Prostate gland (tissue), 2 donors: Measurements from ENCODE around the gene KCNQ5. TPM values are rescaled to one million over a fixed set of nuclear protein-coding genes. Genes with fewer than 3 reads are reported as not detected.

Experiments used
- DNase-seq: peaks from one replicate; pipeline ENCODE4 v3.0.0-alpha.2; 2019; ENCODE audit warnings: low spot score
- H3K27ac ChIP-seq, 2 donors: fragments of 200-600 bp; sonication (generic); 2 replicates each; pipeline ENCODE4 v1.5.1; 2017 to 2019
- H3K27me3 ChIP-seq: fragments of 200-600 bp; sonication (generic); replicated peaks from 2 replicates; pipeline ENCODE4 v1.5.1; 2019; ENCODE audit not compliant: insufficient read depth
- H3K36me3 ChIP-seq, 2 donors: fragments of 200-600 bp; sonication (generic); 1 replicate in 1 of 2; 2 replicates in 1 of 2; pipeline versions ENCODE4 v1.5.1 to v1.8.1; 2017 to 2019
- H3K4me1 ChIP-seq: fragments of 200-600 bp; sonication (generic); replicated peaks from 2 replicates; pipeline ENCODE4 v1.5.1; 2019
- H3K4me3 ChIP-seq, 2 donors: fragments of 200-600 bp; sonication (generic); 2 replicates each; pipeline ENCODE4 v1.5.1; 2017 to 2019
- H3K9me3 ChIP-seq: fragments of 200-600 bp; sonication (generic); 2 replicates; pipeline ENCODE4 v1.5.1; 2017
- POLR2A ChIP-seq: fragments of 450-650 bp; IDR thresholded peaks from one replicate; pipeline ENCODE4 v1.6.1; 2016; ENCODE audit warnings: antibody characterized with exemption, mild to moderate bottlenecking
- POLR2AphosphoS5 ChIP-seq: sonication (generic); formaldehyde crosslinking; IDR thresholded peaks from one replicate; pipeline ENCODE4 v1.6.1; 2017; ENCODE audit warnings: antibody characterized with exemption
- WGBS: methylation state at CpG from one replicate; pipeline ENCODE4 v1.1.5; 2018; 5-methylcytosine and 5-hydroxymethylcytosine counted together
- intact Hi-C: fragments of 100-400 bp; cut with DNase I; formaldehyde crosslinking; loops from one replicate; pipeline ENCODE4 v1.14.2; 2022
- total RNA-seq, 2 donors: library from RNA; depleted of rRNA; stranded (reverse); fragments of >200 nt; gene quantifications; one replicate each; pipeline ENCODE4 v1.1.0, GENCODE V29; 2016
- TF ChIP-seq, protein P1 (sequence below), 4 experiments: fragments of 200-600 bp in 2 of 4; fragments of 450-650 bp in 2 of 4; sonication (generic) in 2 of 4; IDR thresholded peaks; 1 replicate in 3 of 4; 2 replicates in 1 of 4; pipeline ENCODE4 v1.5.1; 2016 to 2019; ENCODE audit warnings: antibody characterized with exemption in 4 of 4, mild to moderate bottlenecking in 2 of 4, moderate library complexity in 2 of 4

KCNQ5 gene
- total RNA-seq, 2 donors from 2014 or later, result 3.6 to 4.1 TPM

- TF ChIP-seq POLR2A, result no peak
- TF ChIP-seq POLR2AphosphoS5, result no peak
- TF ChIP-seq, protein P1, sequence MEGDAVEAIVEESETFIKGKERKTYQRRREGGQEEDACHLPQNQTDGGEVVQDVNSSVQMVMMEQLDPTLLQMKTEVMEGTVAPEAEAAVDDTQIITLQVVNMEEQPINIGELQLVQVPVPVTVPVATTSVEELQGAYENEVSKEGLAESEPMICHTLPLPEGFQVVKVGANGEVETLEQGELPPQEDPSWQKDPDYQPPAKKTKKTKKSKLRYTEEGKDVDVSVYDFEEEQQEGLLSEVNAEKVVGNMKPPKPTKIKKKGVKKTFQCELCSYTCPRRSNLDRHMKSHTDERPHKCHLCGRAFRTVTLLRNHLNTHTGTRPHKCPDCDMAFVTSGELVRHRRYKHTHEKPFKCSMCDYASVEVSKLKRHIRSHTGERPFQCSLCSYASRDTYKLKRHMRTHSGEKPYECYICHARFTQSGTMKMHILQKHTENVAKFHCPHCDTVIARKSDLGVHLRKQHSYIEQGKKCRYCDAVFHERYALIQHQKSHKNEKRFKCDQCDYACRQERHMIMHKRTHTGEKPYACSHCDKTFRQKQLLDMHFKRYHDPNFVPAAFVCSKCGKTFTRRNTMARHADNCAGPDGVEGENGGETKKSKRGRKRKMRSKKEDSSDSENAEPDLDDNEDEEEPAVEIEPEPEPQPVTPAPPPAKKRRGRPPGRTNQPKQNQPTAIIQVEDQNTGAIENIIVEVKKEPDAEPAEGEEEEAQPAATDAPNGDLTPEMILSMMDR (IDR thresholded peaks at IDR 0.05), result no peak
- no peaks in the 10 kb centered on the region for H3K9me3 ChIP-seq
- intact Hi-C loops, result no loop called here
- H3K4me3 ChIP-seq, result no peak overlapping the region
- H3K27ac ChIP-seq, result no peak overlapping the region
- 81% methylated on average over 7 of the region's 7 CpGs for WGBS
- H3K36me3 ChIP-seq, result no peaks in the 10 kb centered on the region
- no peaks in the 10 kb centered on the region for H3K4me1 ChIP-seq
- H3K27me3 ChIP-seq, result no peaks in the 10 kb centered on the region
- no peak for DNase-seq
Measured at GRCh38 chr6:72813807-72814596, 192.1 kb downstream of the KCNQ5 start.

DNA sequence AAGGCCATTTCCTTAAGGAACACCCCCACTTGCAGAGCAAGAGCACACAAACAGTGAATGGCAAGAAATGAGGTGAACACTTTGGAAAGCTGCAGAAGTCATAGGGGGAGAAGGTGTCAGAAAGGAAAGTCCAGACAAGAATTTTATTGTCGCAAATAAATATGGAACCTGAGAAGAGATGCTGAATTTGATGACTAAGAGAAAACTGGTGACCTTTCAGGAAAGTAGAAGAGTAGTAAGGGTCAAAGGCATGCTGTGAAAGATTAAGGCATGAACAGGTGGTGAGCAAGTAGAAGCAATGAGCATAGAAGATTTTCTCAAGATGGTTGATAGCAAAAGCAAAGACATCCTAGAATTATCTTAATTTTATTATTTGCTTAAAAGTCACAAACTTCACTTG, 194.2 kb downstream of the KCNQ5 start:
- 100% methylated on average over 1 of the region's 1 CpG for WGBS
- no peak for DNase-seq
- intact Hi-C loops, result no loop called here
- H3K27ac ChIP-seq, result no peak overlapping the region
- no peaks in the 10 kb centered on the region for H3K27me3 ChIP-seq
- no peaks in the 10 kb centered on the region for H3K36me3 ChIP-seq
- no peaks in the 10 kb centered on the region for H3K9me3 ChIP-seq
- TF ChIP-seq, protein P1 (IDR thresholded peaks at IDR 0.05), result no peak
- TF ChIP-seq POLR2A, result no peak
- no peak for TF ChIP-seq POLR2AphosphoS5
- H3K4me3 ChIP-seq, result no peak overlapping the region
- H3K4me1 ChIP-seq, result no peaks in the 10 kb centered on the region

- TF ChIP-seq POLR2A, result no peak
- no peak for TF ChIP-seq POLR2AphosphoS5
- TF ChIP-seq, protein P1 (IDR thresholded peaks at IDR 0.05), result no peak
- Histone ChIP-seq H3K36me3 (no peaks in the 10 kb centered on the region), H3K9me3 (no peaks in the 10 kb centered on the region), H3K27me3 (no peaks in the 10 kb centered on the region), H3K4me1 (no peaks in the 10 kb centered on the region), H3K4me3 (no peak overlapping the region), H3K27ac (no peak overlapping the region)
- intact Hi-C loops, result no loop called here
- no peak for DNase-seq
- WGBS, result 92% methylated on average over 2 of the region's 2 CpGs
Measured at GRCh38 chr6:72817208-72817607, 195.3 kb downstream of the KCNQ5 start.

DNA sequence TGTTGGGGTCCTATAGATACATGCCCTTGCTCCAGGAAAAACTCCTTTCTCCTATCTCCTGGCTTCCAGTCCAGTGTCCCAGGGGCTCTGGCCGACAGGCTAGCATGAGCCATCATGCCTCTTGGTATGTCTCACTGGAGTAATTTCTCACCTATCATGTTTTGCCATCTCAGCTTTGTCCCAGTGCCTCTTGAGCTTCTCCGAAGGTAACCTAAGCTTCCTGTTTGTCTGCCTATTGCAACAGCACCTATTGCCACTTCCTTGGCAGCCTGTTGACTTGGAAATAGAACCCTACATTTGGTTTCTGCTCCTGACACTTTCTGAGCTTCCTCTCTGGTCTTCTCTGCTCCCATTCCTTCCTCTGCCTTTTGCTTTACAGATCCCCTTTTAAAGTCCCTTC, 197.7 kb downstream of the KCNQ5 start:
- 53% methylated on average over 2 of the region's 2 CpGs for WGBS
- peak; percentile 14 for DNase-seq
- Histone ChIP-seq H3K27ac (no peak overlapping the region), H3K36me3 (no peaks in the 10 kb centered on the region), H3K9me3 (no peaks in the 10 kb centered on the region), H3K27me3 (no peaks in the 10 kb centered on the region), H3K4me1 (no peaks in the 10 kb centered on the region), H3K4me3 (no peak overlapping the region)
- TF ChIP-seq, protein P1 (IDR thresholded peaks at IDR 0.05), result no peak
- no peak for TF ChIP-seq POLR2A
- peak; percentile 24 for TF ChIP-seq POLR2AphosphoS5
- intact Hi-C loops, result no loop called here

GRCh38 chr6:72820153-72820552, 198.3 kb downstream of the KCNQ5 start:
- Histone ChIP-seq H3K9me3 (no peaks in the 10 kb centered on the region), H3K4me3 (no peak overlapping the region), H3K36me3 (no peaks in the 10 kb centered on the region), H3K27me3 (no peaks in the 10 kb centered on the region), H3K4me1 (no peaks in the 10 kb centered on the region), H3K27ac (no peak overlapping the region)
- DNase-seq, result no peak
- TF ChIP-seq, protein P1 (IDR thresholded peaks at IDR 0.05), result no peak
- TF ChIP-seq POLR2A, result no peak
- TF ChIP-seq POLR2AphosphoS5, result no peak
- WGBS, result 69% methylated on average over 3 of the region's 3 CpGs
- intact Hi-C loops, result no loop called here
